Coronary artery (tissue), 2 donors: ENCODE measurements around the gene GPRIN1.

Experiments
- DNase-seq: peaks from one replicate; pipeline ENCODE4 v3.0.0-alpha.2; 2017; ENCODE audit warnings: low spot score
- H3K27ac ChIP-seq, 2 donors: fragments of 200-600 bp; sonication (generic); one replicate each; pipeline ENCODE4 v1.5.1; 2016 to 2019
- H3K4me3 ChIP-seq: fragments of 200-600 bp; sonication (generic); 2 replicates; pipeline ENCODE4 v1.5.1; 2016; ENCODE audit warnings: mild to moderate bottlenecking, moderate library complexity
- TF ChIP-seq, protein P1 (sequence below): fragments of 200-600 bp; sonication (generic); IDR thresholded peaks from one replicate; pipeline ENCODE4 v1.5.1; 2019; ENCODE audit warnings: antibody characterized with exemption

Gene GPRIN1

DNA sequence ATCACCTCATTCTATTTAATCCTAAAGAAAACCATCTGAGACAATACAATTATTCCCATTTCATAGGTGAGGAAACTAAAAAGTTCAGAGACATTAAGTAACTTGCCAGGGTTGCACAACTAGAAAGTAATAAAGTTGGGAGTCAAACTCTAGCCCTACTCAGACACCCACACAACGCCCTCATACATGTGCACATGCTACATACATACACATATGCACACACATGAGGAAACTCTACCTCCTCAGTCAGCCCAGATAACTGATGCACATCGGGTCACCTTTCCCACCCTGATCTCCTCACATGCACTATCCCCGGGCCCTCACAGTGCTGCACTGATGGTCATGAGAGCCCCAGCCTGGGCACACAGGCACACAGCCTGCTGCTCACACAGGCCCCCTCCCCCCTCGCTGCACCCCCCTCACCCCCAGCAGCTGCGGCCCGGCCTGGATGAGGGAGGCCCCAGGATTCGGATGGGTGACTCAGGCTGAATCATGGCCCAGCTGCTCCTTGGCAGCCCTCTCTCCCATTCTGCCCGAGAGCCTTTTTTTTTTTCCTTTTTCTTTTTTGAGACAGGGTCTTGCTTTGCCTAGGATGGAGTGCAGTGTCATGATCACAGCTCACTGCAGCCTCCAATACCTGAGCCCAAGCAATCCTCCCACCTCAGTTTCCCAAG, 5.0 kb upstream of the GPRIN1 start:
- TF ChIP-seq, protein P1, sequence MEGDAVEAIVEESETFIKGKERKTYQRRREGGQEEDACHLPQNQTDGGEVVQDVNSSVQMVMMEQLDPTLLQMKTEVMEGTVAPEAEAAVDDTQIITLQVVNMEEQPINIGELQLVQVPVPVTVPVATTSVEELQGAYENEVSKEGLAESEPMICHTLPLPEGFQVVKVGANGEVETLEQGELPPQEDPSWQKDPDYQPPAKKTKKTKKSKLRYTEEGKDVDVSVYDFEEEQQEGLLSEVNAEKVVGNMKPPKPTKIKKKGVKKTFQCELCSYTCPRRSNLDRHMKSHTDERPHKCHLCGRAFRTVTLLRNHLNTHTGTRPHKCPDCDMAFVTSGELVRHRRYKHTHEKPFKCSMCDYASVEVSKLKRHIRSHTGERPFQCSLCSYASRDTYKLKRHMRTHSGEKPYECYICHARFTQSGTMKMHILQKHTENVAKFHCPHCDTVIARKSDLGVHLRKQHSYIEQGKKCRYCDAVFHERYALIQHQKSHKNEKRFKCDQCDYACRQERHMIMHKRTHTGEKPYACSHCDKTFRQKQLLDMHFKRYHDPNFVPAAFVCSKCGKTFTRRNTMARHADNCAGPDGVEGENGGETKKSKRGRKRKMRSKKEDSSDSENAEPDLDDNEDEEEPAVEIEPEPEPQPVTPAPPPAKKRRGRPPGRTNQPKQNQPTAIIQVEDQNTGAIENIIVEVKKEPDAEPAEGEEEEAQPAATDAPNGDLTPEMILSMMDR: no peak
- Histone ChIP-seq H3K4me3 (no peak overlapping the region), H3K27ac (no peak overlapping the region)
- DNase-seq: no peak

DNA sequence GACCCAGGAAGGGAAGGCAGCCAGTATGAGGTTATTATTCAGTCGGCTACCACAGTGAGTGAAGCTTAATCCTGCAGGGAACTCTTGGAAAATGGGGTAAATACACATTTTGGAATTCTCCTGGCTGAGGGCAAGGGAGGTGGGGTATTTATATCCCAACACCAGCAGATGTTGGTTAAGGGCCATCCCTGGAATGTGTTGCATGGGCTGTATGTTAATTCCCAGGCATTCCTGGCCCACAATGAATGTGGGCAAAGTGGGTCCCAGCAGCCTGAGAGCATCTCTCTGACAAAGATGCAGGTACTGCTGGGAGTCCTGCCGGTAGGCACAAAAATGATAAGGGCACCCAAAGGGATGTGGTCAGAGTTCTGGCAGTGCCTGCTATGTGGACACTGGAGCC, 2.9 kb upstream of the GPRIN1 start:
- no peak overlapping the region for H3K27ac ChIP-seq
- H3K4me3 ChIP-seq: no peak overlapping the region
- no peak for DNase-seq
- TF ChIP-seq, protein P1: no peak

DNA sequence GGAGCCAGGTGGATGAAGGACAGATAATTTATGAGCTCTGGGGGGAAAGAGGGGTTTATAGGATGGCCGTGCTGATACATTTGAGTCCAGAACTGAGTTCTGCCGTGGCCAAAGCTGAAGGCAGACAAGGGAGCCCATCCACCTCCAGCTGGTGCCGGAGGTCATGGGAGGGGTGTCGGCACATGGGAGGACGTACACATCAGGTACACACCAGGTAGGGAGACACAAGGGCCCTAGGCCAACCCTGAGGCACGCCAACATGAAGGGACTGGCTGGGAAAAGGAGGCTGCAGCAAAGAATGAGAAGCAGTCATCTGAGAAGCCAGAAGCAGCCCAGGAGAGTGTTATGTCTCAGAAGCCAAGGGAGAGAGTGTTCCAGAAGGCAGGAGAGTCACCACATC, 2.1 kb upstream of the GPRIN1 start:
- TF ChIP-seq, protein P1: no peak
- no peak overlapping the region for H3K27ac ChIP-seq
- H3K4me3 ChIP-seq: no peak overlapping the region
- DNase-seq: no peak

DNA sequence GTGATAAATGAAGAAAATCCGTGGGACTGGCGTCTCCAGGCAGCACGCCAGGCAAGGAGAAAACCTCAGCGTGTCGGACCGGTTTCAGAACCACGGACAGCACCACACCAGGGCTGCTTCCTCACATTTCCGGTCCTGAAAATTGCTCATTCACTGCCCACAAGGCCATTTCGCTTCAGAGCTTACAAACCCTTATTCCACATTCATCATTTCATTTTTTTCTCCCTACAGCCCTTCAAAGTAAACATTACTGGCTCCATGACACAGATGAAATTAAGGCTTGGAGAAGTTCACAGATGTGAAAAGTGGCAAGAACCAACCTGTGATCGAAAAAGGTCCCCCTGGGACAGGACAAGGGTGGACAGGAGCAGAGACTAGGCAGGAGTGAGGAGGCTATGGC, 1.5 kb upstream of the GPRIN1 start:
- TF ChIP-seq, protein P1: no peak
- DNase-seq: no peak
- no peak overlapping the region for H3K4me3 ChIP-seq

DNA sequence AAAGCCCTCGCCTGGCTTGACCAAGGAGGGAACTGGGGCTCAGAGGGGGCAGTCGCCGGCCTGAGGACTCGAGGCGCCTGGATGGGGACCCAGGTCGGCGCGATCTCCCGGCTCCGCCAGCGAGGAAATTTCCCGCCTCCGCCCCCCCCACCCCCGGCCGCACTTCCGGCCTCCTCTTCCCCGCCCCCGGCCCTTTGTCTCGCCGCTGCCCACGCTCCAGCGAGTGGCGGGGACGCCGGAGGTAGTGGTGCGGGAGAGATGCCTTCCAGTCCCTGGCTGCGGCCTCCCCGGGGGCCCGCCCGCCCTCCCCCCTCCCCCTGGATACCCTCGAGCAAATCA, 448 bp upstream of the GPRIN1 start:
- no peak for DNase-seq
- TF ChIP-seq, protein P1: no peak
- Histone ChIP-seq H3K27ac (no peak overlapping the region), H3K4me3 (peak overlapping the region; percentile 78)

More for the DNA sequence above, 1.5 kb upstream of the GPRIN1 start:
- H3K27ac ChIP-seq: no peak overlapping the region

DNA sequence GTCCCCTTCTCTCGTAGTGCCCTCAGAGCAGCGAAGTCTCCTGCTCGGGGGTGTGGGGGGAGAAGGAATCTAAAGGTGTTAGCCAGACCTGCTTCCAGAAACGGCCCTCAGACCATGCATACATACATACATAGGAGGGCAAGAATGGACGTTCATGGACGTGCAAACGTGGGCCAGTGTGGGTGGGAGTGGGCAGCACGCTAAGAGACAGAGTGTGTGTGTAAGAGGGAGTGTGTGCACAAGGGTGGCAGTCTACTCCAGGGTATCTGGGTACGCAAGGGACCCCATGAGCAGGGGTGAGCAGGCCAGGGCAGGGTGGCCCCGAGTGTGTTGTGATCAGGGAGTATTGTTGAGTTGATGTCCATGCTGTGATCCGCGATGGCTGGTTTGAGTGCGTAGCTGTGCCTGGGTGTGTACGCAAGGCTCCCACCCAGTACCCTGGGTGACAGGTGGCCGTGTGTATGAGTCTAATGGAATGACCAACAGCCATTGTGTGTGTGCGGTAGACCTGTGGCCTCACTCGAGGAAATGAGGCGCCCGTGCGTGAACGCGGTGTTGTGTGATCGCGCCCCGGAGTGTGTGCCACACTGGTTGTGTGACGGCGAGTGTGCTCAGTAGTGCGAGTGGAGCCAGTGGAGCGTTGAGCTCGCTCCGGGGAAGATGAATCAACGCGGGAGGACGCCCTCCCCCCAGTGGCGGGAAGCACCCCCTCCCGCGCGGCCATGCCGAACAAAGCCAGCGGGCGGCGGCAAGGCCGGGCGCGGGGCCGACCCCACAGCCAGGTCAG, 826 bp downstream of the GPRIN1 start:
- no peak for DNase-seq
- H3K4me3 ChIP-seq: peak overlapping the region; percentile 78
- TF ChIP-seq, protein P1: no peak
- no peak overlapping the region for H3K27ac ChIP-seq
